ENCODE measurements around the gene BTLA.

DNA sequence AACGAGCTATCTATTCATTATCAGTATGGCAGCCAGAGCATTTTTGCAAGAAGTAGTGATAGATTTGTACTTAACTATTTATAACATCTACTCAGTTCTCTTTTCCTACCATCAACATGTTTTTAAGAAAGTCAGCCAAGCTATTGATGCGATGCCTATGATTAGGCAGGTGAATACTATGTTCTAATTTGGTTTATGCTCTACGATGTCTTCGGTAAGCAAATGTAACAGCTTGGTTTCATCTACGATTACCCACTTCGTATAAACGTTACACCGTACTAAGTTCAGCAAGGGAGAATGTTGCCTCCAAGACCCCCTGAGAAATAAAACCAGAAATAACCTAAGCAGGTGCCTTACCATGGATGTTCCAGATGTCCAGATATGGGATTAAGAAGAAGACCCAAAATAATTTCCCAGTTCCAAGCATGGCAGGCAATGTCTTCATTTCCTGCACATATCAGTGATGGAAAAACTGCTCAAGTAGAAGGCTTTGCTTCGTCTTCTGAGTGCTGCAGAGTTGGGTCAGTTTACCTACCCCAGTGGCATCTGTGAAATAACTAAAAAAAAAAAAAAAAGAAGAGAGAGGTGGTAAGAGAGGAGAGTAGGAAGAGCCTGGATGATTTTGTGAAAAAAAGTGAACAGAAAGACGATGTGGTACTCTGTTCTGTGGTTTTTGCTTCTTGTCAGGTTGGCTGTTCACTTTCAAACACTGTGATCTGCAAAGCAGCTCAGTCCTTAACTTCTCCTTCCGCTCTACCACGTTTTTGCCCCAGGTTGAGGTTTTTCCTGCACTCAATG, at the start of gene BTLA:
- no peak for TF ChIP-seq POLR2A (IDR thresholded peaks at IDR 0.05)
- TF ChIP-seq, protein P1, sequence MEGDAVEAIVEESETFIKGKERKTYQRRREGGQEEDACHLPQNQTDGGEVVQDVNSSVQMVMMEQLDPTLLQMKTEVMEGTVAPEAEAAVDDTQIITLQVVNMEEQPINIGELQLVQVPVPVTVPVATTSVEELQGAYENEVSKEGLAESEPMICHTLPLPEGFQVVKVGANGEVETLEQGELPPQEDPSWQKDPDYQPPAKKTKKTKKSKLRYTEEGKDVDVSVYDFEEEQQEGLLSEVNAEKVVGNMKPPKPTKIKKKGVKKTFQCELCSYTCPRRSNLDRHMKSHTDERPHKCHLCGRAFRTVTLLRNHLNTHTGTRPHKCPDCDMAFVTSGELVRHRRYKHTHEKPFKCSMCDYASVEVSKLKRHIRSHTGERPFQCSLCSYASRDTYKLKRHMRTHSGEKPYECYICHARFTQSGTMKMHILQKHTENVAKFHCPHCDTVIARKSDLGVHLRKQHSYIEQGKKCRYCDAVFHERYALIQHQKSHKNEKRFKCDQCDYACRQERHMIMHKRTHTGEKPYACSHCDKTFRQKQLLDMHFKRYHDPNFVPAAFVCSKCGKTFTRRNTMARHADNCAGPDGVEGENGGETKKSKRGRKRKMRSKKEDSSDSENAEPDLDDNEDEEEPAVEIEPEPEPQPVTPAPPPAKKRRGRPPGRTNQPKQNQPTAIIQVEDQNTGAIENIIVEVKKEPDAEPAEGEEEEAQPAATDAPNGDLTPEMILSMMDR (IDR thresholded peaks at IDR 0.05): no peak
